ENCODE results near the gene GNB3.

GRCh38 chr12:6819106-6820030 is 21.4 kb upstream of the GNB3 start:
- TF ChIP-seq EZH2 (optimal IDR thresholded peaks at IDR 0.05; ENCODE audit: low read depth, low read length) = no peak
- no peak for TF ChIP-seq CTCF (IDR thresholded peaks at IDR 0.05; ENCODE audit: low read length)
- no peak for TF ChIP-seq EZH2phosphoT487 (IDR thresholded peaks at IDR 0.05; ENCODE audit: low read length)
